ENCODE results near the gene CTTN. TPM values are rescaled to one million over a fixed set of nuclear protein-coding genes. Genes with fewer than 3 reads are reported as not detected.

The CTTN gene
- total and polyA plus RNA-seq, 2 experiments from 2014 or later: 249 to 268 TPM

GRCh38 chr11:70471254-70471653 is 72.9 kb downstream of the CTTN start:
- H3K9me2 ChIP-seq (ENCODE audit: insufficient read depth): no peaks in the 10 kb centered on the region
- in situ Hi-C loops (cut with MboI): loop anchor here (10.0 kb wide), 1 partner anchor 284 kb away; no protein-coding TSS in a partner anchor
- WGBS, 2 experiments (ENCODE audit: low coverage in 1 of 2, low lambda C conversion rate in 2 of 2, missing lambda C conversion rate in 2 of 2): 20 to 27% methylated on average over 7 of the region's 7 CpGs
- H3K4me2 ChIP-seq (ENCODE audit: unreplicated experiment): no peak overlapping the region
- H3K36me3 ChIP-seq (ENCODE audit: low read depth): no peaks in the 10 kb centered on the region
- H3F3A ChIP-seq (ENCODE audit: insufficient read depth): no peaks in the 10 kb centered on the region
- H2AFZ ChIP-seq: no peak overlapping the region
- peaks cover 16% of the 10 kb centered on the region for H3K27me3 ChIP-seq (replicated peaks; ENCODE audit: insufficient read depth)
- no peak overlapping the region for H3K4me3 ChIP-seq
- no peaks in the 10 kb centered on the region for H3K4me1 ChIP-seq (ENCODE audit: insufficient read depth)
- no peak overlapping the region for H3K9ac ChIP-seq
- no peaks in the 10 kb centered on the region for H3K79me2 ChIP-seq (ENCODE audit: insufficient read depth)
- peak; percentile 29 for DNase-seq
- no peaks in the 10 kb centered on the region for H3K9me3 ChIP-seq (ENCODE audit: low read depth)
- TF ChIP-seq EZH2 (IDR thresholded peaks at IDR 0.05; ENCODE audit: insufficient read depth, poor library complexity, severe bottlenecking) (no peak), EZH2phosphoT487 (IDR thresholded peaks at IDR 0.05; ENCODE audit: insufficient read depth, low read depth) (no peak)
- no peaks in the 10 kb centered on the region for H4K20me1 ChIP-seq (ENCODE audit: insufficient read depth)
- no peak overlapping the region for H3K27ac ChIP-seq

GRCh38 chr11:70472240-70472639 is 73.9 kb downstream of the CTTN start:
- no peaks in the 10 kb centered on the region for H4K20me1 ChIP-seq (ENCODE audit: insufficient read depth)
- H3K9me2 ChIP-seq (ENCODE audit: insufficient read depth): no peaks in the 10 kb centered on the region
- H3K4me3 ChIP-seq: no peak overlapping the region
- in situ Hi-C loops (cut with MboI): loop anchor here (10.0 kb wide), 1 partner anchor 283 kb away; no protein-coding TSS in a partner anchor
- H3K79me2 ChIP-seq (ENCODE audit: insufficient read depth): no peaks in the 10 kb centered on the region
- H3K9ac ChIP-seq: no peak overlapping the region
- 74 to 76% methylated on average over 9 of the region's 9 CpGs for WGBS, 2 experiments (ENCODE audit: low coverage in 1 of 2, low lambda C conversion rate in 2 of 2, missing lambda C conversion rate in 2 of 2)
- no peak overlapping the region for H2AFZ ChIP-seq
- no peak overlapping the region for H3K27ac ChIP-seq
- H3K36me3 ChIP-seq (ENCODE audit: low read depth): no peaks in the 10 kb centered on the region
- H3K4me2 ChIP-seq (ENCODE audit: unreplicated experiment): no peak overlapping the region
- no peak for DNase-seq
- no peaks in the 10 kb centered on the region for H3F3A ChIP-seq (ENCODE audit: insufficient read depth)
- H3K4me1 ChIP-seq (ENCODE audit: insufficient read depth): no peaks in the 10 kb centered on the region
- peaks cover 16% of the 10 kb centered on the region for H3K27me3 ChIP-seq (replicated peaks; ENCODE audit: insufficient read depth)
- H3K9me3 ChIP-seq (ENCODE audit: low read depth): no peaks in the 10 kb centered on the region
- no peak for TF ChIP-seq EZH2 (IDR thresholded peaks at IDR 0.05; ENCODE audit: insufficient read depth, poor library complexity, severe bottlenecking)
- no peak for TF ChIP-seq EZH2phosphoT487 (IDR thresholded peaks at IDR 0.05; ENCODE audit: insufficient read depth, low read depth)

DNA sequence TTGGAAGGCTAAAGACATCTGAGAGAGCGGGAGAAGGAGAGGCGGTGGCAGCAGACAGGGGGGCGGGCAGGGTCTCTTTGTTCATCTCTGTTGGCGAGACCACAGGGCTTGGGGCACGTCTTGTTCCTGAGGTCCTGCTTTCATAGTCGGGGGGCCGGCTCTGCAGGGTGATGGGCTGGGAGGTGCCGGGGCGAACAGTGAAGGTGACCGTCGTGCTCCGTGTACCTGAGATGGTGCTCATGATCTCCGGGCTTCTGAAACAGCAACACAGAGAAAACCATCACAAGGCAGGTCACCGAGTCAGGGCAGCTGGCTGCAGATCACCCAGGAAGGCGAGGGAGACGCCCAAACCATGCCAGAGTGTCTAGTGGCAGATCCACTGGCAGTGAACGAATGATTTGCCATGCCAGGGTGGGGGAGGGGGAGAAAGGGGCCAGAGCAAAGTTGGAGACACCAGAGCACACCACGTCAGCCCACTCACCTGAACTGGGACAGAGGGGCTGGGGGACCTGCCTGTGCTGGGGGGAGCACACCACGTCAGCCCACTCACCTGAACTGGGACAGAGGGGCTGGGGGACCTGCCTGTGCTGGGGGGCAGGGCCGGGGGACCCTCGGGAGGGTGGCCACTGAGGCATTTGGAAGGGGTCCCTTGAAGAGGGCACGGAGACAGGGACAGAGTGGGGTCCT is 75.0 kb downstream of the CTTN start:
- WGBS, 2 experiments (ENCODE audit: low coverage in 1 of 2, low lambda C conversion rate in 2 of 2, missing lambda C conversion rate in 2 of 2): 70 to 74% methylated on average over 16 to 22 of the region's 22 CpGs
- no peaks in the 10 kb centered on the region for H3K79me2 ChIP-seq (ENCODE audit: insufficient read depth)
- no peaks in the 10 kb centered on the region for H3K9me2 ChIP-seq (ENCODE audit: insufficient read depth)
- no peaks in the 10 kb centered on the region for H4K20me1 ChIP-seq (ENCODE audit: insufficient read depth)
- no peaks in the 10 kb centered on the region for H3F3A ChIP-seq (ENCODE audit: insufficient read depth)
- TF ChIP-seq EZH2phosphoT487 (IDR thresholded peaks at IDR 0.05; ENCODE audit: insufficient read depth, low read depth) (no peak), EZH2 (IDR thresholded peaks at IDR 0.05; ENCODE audit: insufficient read depth, poor library complexity, severe bottlenecking) (no peak)
- H3K4me1 ChIP-seq (ENCODE audit: insufficient read depth): no peaks in the 10 kb centered on the region
- peaks cover 9% of the 10 kb centered on the region; the same call in 1 of the 2 replicates for H3K27me3 ChIP-seq (replicated peaks; ENCODE audit: insufficient read depth)
- H3K36me3 ChIP-seq (ENCODE audit: low read depth): no peaks in the 10 kb centered on the region
- no peak overlapping the region for H3K4me2 ChIP-seq (ENCODE audit: unreplicated experiment)
- no peak overlapping the region for H2AFZ ChIP-seq
- no peak overlapping the region for H3K4me3 ChIP-seq
- no peaks in the 10 kb centered on the region for H3K9me3 ChIP-seq (ENCODE audit: low read depth)
- no peak overlapping the region for H3K9ac ChIP-seq
- H3K27ac ChIP-seq: no peak overlapping the region
- in situ Hi-C loops (cut with MboI): loop anchor here (10.0 kb wide), 1 partner anchor 281 kb away; no protein-coding TSS in a partner anchor
- no peak for DNase-seq

DNA sequence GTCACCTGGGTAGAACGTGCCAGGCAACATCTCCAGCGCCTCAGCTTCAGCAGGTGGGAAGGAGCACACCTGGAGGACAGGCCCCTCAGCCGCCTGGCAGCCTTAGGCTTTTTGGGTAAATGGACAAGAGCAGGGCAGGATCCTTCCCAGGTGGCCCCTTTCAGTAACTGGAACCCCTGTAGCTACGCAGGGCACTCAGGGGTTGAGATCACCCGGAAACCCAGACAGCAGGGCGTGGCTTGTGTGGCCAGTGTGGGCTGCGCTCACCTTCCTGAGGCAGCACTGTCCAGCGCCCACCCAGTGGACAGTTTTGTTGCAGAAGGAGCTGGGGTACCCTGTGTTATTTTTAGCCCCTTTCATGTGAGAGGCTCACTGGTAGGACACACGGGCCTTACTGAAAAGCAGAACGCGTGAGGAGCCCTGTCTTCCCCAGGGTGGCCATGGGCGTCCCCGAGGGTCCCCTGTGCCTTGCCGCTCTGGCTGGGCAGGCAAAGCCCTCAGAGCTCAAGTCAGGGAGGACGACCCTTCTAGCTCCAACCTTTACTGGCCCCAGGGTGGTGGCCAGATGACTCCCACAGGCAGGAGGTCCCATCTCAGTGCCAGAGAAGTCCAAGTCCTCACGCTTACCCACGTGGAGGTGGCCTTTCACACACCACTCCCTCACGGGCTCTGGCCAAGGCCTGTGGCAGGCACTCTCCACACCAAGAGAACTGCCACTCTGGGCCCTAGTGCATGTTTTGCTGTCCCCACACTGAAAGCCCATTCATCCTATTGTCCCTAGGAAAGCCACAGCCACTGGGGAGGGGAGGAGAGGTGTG is 75.8 kb downstream of the CTTN start:
- Histone ChIP-seq H3K79me2 (ENCODE audit: insufficient read depth) (no peaks in the 10 kb centered on the region), H3F3A (ENCODE audit: insufficient read depth) (no peaks in the 10 kb centered on the region), H3K4me2 (ENCODE audit: unreplicated experiment) (no peak overlapping the region), H3K9me3 (ENCODE audit: low read depth) (no peaks in the 10 kb centered on the region), H4K20me1 (ENCODE audit: insufficient read depth) (no peaks in the 10 kb centered on the region), H3K4me3 (no peak overlapping the region), H3K27ac (no peak overlapping the region), H2AFZ (no peak overlapping the region), H3K9ac (no peak overlapping the region), H3K36me3 (ENCODE audit: low read depth) (no peaks in the 10 kb centered on the region), H3K9me2 (ENCODE audit: insufficient read depth) (no peaks in the 10 kb centered on the region), H3K4me1 (ENCODE audit: insufficient read depth) (no peaks in the 10 kb centered on the region), H3K27me3 (replicated peaks; ENCODE audit: insufficient read depth) (0 out of 2 replicates have a peak, but pooled peaks cover 2% of the 10 kb centered on the region)
- DNase-seq: no peak
- TF ChIP-seq EZH2phosphoT487 (IDR thresholded peaks at IDR 0.05; ENCODE audit: insufficient read depth, low read depth) (no peak), EZH2 (IDR thresholded peaks at IDR 0.05; ENCODE audit: insufficient read depth, poor library complexity, severe bottlenecking) (no peak)
- in situ Hi-C loops (cut with MboI): loop anchor here (10.0 kb wide), 1 partner anchor 281 kb away; no protein-coding TSS in a partner anchor
- WGBS, 2 experiments (ENCODE audit: low coverage in 1 of 2, low lambda C conversion rate in 2 of 2, missing lambda C conversion rate in 2 of 2): 55 to 66% methylated on average over 17 to 18 of the region's 18 CpGs
